GM10248 (cell line): Measurements from ENCODE around the gene ITCH.

ENCODE experiments used
- CTCF ChIA-PET: fragments of 300-600 bp; sonication (Branson Sonifier 250); formaldehyde crosslinking; extraction: SDS; loops from one replicate; lab custom pipeline; 2021; ENCODE audit warnings: antibody characterized with exemption; lab: Yijun Ruan, JAX
- POLR2A ChIA-PET: fragments of 350-650 bp; sonication (Branson Sonifier 250); formaldehyde crosslinking; extraction: SDS; loops from one replicate; lab custom pipeline; 2020; ENCODE audit warnings: antibody characterized with exemption; lab: Yijun Ruan, JAX
- DNase-seq: peaks from one replicate; pipeline ENCODE4 v3.0.0; 2012; ENCODE audit errors: extremely low spot score
- TF ChIP-seq, protein P1 (sequence below): IDR thresholded peaks from 2 replicates; pipeline ENCODE4 v1.5.1; 2012; ENCODE audit warnings: mild to moderate bottlenecking, low read depth; ENCODE audit errors: extremely low read depth, missing control alignments, control extremely low read depth

The ITCH gene

DNA sequence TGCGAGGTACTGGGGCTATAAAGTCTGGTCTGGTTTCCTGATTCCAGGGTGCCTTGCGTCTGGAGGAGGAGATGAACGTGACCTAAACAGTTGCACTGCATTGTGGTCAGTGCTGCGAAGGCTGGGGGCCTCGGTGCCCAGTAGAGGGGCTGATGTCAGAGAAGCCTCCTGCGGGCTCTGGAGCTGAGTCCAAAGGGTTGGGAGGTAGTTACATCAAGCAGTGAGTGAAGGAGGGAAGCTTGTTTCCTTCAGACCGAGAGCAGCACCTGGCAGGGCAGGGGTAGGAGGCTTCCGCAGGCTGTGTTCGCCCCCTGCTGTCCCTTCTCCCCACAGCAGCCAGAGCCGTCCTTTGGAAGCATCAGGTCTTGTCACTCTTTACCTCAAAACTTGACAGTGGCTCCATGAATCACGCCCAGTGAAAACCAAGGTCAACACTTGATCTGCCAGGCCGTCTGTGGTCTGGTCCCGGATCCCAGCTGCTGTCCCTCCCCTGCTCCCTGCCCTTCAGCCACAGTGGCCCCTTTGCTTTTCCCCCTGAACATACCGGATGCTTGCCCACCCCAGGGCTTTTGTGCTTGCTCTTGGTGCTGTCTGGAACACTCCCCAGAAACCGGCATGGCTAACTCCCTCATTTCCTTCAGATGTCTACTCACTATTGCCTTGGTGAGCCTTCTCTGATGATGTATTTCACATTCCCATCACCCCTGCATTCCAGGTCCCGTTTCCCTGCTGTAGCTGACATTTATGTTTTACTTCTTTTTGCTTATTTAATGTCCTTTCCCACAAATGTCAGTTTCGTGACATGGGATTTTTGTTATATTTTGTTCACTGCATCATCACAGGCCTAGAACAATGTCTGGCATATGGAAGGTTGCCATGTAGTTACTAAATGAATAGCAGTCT, 160.1 kb downstream of the ITCH start:
- ChIA-PET POLR2A (no interaction called here), CTCF (interaction anchor here (0.6 to 6.7 kb wide), 16 partner anchors 9 to 333 kb away, joined by 3 to 81 read pairs (median 4); no protein-coding TSS in a partner anchor)
- DNase-seq: peak; percentile 61
- TF ChIP-seq, protein P1, sequence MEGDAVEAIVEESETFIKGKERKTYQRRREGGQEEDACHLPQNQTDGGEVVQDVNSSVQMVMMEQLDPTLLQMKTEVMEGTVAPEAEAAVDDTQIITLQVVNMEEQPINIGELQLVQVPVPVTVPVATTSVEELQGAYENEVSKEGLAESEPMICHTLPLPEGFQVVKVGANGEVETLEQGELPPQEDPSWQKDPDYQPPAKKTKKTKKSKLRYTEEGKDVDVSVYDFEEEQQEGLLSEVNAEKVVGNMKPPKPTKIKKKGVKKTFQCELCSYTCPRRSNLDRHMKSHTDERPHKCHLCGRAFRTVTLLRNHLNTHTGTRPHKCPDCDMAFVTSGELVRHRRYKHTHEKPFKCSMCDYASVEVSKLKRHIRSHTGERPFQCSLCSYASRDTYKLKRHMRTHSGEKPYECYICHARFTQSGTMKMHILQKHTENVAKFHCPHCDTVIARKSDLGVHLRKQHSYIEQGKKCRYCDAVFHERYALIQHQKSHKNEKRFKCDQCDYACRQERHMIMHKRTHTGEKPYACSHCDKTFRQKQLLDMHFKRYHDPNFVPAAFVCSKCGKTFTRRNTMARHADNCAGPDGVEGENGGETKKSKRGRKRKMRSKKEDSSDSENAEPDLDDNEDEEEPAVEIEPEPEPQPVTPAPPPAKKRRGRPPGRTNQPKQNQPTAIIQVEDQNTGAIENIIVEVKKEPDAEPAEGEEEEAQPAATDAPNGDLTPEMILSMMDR: peak; percentile 50

DNA sequence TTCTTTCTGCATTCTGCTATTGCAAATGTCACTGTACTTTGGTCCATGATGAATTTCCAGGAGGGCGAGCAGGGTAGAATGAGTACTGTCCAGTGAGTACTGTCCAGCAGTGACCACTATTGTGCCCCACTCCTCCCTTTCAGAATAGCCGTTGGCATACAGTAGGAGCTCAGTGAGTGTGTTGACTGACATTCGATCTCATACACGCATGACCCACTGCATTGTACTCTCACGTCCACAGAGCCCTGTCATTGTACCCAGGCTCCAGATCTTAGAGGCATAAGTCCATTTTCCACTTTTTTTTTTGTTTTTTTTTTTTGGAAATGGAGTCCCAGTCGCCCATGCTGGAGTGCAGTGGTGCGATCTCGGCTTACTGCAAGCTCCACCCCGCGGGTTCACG, 161.4 kb downstream of the ITCH start:
- DNase-seq: no peak
- TF ChIP-seq, protein P1: no peak
- ChIA-PET POLR2A (interaction anchor here (0.7 kb wide), 1 partner anchor 55 kb away, joined by 3 read pairs; no protein-coding TSS in a partner anchor), CTCF (interaction anchor here (0.8 to 6.7 kb wide), 7 partner anchors 9 to 334 kb away, joined by 3 to 81 read pairs (median 4); partner anchors contain the start of gene DYNLRB1)

DNA sequence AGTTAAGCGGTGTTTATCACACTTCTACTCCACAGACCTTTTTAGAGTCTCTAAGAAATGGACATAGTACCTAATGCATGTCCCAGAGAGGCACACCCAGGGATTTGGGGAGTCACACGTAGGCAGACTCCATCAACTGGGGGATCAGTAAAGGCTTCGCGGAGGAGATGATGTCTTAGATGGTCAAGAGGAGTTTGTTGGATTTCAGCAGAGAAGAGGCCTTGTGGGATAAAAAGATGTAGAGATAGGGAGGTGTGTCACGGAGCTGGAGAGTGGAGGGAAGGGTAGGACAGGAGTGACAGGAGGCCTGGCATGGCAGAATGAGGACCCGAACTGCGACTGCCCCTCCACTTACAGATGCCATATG, 162.3 kb downstream of the ITCH start:
- no peak for DNase-seq
- CTCF ChIA-PET: interaction anchor here (1.4 to 6.7 kb wide), 4 partner anchors 14 to 335 kb away, joined by 3 to 81 read pairs (median 4); no protein-coding TSS in a partner anchor
- TF ChIP-seq, protein P1: no peak
- POLR2A ChIA-PET: no interaction called here

DNA sequence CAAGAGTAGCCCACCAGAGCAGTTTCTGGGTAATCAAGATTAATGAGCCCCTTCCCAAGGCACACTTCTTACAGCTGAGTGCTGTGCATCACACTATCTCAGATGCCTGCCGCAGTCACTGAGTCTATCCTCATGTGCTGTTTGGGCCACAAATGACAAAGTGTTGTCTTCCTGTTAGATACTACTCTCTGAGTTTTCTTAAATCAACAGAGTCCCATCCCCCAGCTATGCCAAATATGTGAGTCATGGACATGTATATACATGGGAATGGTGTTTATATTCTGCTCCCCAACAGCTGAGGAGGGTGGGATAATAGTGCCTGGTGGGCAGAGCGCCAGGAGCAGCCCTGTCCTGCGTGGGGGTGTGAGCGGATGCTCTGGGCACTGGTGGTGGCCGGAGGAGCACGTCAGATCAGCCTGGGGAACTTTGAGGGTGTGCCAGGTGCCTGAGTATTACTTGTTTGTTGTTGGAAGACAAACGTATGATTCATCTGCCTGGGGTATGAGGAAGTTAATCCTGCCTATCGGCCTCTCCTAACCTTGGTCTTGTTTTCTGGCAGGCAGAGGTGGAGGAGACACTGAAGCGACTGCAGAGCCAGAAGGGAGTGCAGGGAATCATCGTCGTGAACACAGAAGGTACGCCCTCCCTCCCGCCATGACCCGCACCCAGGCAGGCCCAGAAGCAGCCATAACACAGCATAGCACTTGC, 162.8 kb downstream of the ITCH start:
- TF ChIP-seq, protein P1: no peak
- ChIA-PET CTCF (interaction anchor here (1.4 to 6.7 kb wide), 3 partner anchors 14 to 213 kb away, joined by 3 to 81 read pairs (median 5); no protein-coding TSS in a partner anchor), POLR2A (no interaction called here)
- DNase-seq: no peak

DNA sequence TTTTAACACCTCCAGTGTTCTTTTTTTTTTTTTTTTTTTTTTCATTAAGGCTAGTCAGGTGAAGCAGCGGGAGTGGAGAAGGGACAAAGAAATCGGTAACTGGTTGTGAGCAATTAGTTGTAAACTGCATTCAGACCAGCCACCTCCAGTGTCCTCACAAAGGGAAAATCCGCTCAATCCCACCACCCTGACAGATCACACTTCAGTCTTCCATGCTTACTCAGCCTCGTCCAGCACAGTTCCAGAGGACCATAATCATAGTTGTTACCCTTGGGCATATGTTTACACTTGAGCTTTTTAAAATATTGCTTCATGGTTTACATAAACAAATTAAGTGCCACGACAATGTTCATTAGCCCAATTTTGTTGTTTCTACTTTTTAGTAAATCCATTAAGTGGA, 163.4 kb downstream of the ITCH start:
- TF ChIP-seq, protein P1: no peak
- ChIA-PET POLR2A (no interaction called here), CTCF (interaction anchor here (6.7 kb wide), 1 partner anchor 213 kb away, joined by 81 read pairs; no protein-coding TSS in a partner anchor)
- DNase-seq: no peak

DNA sequence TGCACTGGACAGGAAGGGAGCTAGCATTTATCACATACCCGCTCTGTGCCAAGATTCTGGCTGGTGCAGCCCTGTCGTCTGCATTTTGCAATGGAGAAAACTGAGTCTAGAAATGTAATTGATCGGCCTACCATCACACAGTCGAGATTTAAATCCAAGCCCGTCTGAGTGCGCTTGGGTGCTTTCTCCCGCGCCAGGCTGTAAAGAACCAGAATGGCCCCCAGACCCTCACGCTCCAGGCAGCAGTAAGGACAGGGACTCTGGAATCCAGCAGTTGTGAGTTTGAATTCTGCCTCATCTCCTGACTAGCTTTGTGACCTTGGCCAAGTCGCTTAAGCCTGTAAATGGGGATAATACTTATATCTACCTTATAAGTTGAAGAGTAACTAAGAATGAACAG, 163.9 kb downstream of the ITCH start:
- TF ChIP-seq, protein P1: no peak
- no peak for DNase-seq
- POLR2A ChIA-PET: interaction anchor here (0.6 kb wide), 1 partner anchor 13 kb away, joined by 3 read pairs; no protein-coding TSS in a partner anchor
- CTCF ChIA-PET: interaction anchor here (6.7 kb wide), 1 partner anchor 214 kb away, joined by 81 read pairs; no protein-coding TSS in a partner anchor
